ENCODE data around the gene OR4C3. TPM values are rescaled to one million over a fixed set of nuclear protein-coding genes. Genes with fewer than 3 reads are reported as not detected.
"Not testable (repeated sequence)": the region's sequence is repeated elsewhere in the genome, so short reads cannot be mapped to it uniquely, and the experiment has no call there.

OR4C3 gene
- total RNA-seq = not detected in 2 replicates

GRCh38 chr11:48324620-48325019, at the start of gene OR4C3:
OR4C3 (plus strand) TSS chr11:48324920; CDS start chr11:48325022, 102 bp downstream.
- POLR2A ChIA-PET; CTCF ChIA-PET; H3K36me3 Mint-ChIP-seq (ENCODE audit: low read depth); ATAC-seq (ENCODE audit: low read depth); H3K4me3 Mint-ChIP-seq; DNase-seq; H3K9me3 Mint-ChIP-seq; intact Hi-C loops (cut with micrococcal nuclease); H3K4me1 Mint-ChIP-seq; H3K27me3 Mint-ChIP-seq; H3K27ac Mint-ChIP-seq: not testable (repeated sequence)

DNA sequence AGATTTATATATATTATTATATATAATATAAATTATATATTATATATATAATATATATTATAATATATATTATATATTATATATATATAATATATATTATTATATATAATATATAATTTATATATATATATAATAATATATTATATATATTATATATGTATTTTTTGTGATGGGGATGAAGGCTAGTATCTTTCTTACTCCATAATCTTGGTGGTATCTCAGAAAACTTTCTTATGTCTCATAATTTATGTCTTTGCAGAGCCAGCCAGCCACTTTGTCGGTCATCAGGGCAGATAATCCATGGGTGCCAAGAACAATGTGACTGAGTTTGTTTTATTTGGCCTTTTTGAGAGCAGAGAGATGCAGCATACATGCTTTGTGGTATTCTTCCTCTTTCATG, 18.8 kb upstream of the OR4C3 start, which contains the start of gene OR4S1:
Gene OR4S1 (plus strand): TSS at position 301 of the 400 bp plus-strand sequence. CDS start 0 bp downstream, at position 301.
- DNase-seq (no peak), ATAC-seq (ENCODE audit: low read depth) (no peak)
- intact Hi-C loops (cut with micrococcal nuclease) = loop anchor here (10.0 kb wide), 1 partner anchor 371 kb away; no protein-coding TSS in a partner anchor
- POLR2A ChIA-PET = no interaction called here
- CTCF ChIA-PET = no interaction called here
- H3K27me3 Mint-ChIP-seq = peaks cover 13% of the 10 kb centered on the region
- H3K36me3 Mint-ChIP-seq (ENCODE audit: low read depth) = no peaks in the 10 kb centered on the region
- H3K27ac Mint-ChIP-seq = no peak within 1 kb of the TSS
- H3K9me3 Mint-ChIP-seq = peaks cover 2% of the 10 kb centered on the region
- TF ChIP-seq CTCF (IDR thresholded peaks at IDR 0.05) = no peak
- H3K4me3 Mint-ChIP-seq = no peak within 1 kb of the TSS
- H3K4me1 Mint-ChIP-seq = peaks cover 2% of the 10 kb centered on the region

DNA sequence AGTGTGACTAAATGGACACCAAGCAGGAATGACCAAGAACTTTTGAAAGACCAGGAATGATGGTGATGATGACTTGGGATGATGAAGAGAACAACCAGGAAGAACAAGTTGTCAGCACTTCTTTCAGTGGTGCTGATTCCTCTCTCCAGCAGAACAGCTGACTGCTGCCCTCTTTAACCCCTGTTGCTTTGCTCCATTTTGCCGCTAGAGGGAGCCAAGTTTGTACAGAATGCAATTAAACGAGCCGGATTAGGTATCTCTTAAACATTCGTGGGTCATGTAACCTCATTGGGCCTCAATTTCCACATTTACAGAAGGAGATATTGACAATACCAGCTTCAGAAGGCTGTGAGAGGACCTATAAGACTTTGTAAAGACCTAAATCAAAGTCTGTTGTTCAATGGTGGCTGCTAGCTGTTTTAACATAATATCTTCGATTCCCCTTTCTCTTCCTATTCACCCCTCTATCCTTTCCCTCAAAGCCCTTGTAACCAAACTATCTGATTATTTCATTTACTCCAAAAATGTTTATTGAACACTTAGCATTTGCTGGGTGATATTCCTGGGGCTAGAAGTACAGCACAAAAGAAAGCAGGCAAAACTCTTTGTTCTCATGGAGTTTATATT, 16.8 kb upstream of the OR4C3 start:
- ATAC-seq (ENCODE audit: low read depth) = peak; percentile 28
- peak; percentile 71 for TF ChIP-seq CTCF (IDR thresholded peaks at IDR 0.05)
- H3K4me1 Mint-ChIP-seq = peaks cover 2% of the 10 kb centered on the region
- H3K4me3 Mint-ChIP-seq = no peak overlapping the region
- no peak for DNase-seq
- ChIA-PET CTCF (interaction anchor here (0.6 to 1.4 kb wide), 5 partner anchors 25 to 446 kb away, joined by 3 to 5 read pairs (median 3); no protein-coding TSS in a partner anchor), POLR2A (no interaction called here)
- no peak overlapping the region for H3K27ac Mint-ChIP-seq
- no peaks in the 10 kb centered on the region for H3K36me3 Mint-ChIP-seq (ENCODE audit: low read depth)
- H3K27me3 Mint-ChIP-seq = peaks cover 12% of the 10 kb centered on the region
- H3K9me3 Mint-ChIP-seq = no peaks in the 10 kb centered on the region
- intact Hi-C loops (cut with micrococcal nuclease) = loop anchor here (10.0 kb wide), 1 partner anchor 373 kb away; no protein-coding TSS in a partner anchor

DNA sequence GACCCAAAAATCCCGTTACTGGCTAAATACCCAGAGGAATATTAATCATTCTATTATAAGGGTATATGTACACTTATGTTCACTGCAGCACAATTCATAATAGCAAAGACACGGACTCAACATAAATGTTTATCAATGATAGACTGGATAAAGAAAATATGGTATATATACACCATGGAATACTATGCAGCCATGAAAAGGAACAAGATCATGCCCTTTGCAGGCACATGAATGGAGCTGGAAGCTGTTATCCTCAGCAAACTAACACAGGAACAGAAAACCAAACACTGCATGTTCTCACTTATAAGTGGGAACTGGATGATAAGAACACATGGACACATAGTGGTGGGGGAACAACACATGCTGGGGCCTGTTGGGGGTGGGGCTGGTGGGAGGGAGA, 11.1 kb upstream of the OR4C3 start:
- H3K27ac Mint-ChIP-seq; DNase-seq; POLR2A ChIA-PET; intact Hi-C loops (cut with micrococcal nuclease); ATAC-seq (ENCODE audit: low read depth); H3K9me3 Mint-ChIP-seq; H3K4me3 Mint-ChIP-seq; H3K4me1 Mint-ChIP-seq; H3K36me3 Mint-ChIP-seq (ENCODE audit: low read depth); CTCF ChIA-PET; H3K27me3 Mint-ChIP-seq: not testable (repeated sequence)

DNA sequence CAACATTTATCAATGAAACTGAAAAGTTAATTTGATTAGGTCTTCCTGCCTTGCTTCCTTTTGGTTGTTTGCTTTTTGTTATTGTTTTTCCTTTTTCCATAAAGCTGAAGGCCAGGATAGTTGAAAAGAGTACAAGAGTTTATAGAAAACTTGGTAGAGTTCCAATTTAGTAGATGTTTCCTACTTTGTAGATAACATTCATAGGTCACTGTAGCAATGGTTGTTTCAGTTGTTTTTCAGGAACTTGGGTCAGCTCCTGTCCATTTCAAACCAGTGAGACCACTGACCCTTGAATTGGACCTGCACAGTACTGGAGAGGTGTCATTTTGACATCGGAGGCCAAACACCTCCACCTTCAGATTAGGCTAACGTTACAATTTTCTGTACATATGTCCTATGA, 4.9 kb upstream of the OR4C3 start:
- ATAC-seq (ENCODE audit: low read depth); H3K4me1 Mint-ChIP-seq; intact Hi-C loops (cut with micrococcal nuclease); H3K27me3 Mint-ChIP-seq; DNase-seq; CTCF ChIA-PET; H3K27ac Mint-ChIP-seq; H3K9me3 Mint-ChIP-seq; H3K4me3 Mint-ChIP-seq; H3K36me3 Mint-ChIP-seq (ENCODE audit: low read depth); POLR2A ChIA-PET: not testable (repeated sequence)

DNA sequence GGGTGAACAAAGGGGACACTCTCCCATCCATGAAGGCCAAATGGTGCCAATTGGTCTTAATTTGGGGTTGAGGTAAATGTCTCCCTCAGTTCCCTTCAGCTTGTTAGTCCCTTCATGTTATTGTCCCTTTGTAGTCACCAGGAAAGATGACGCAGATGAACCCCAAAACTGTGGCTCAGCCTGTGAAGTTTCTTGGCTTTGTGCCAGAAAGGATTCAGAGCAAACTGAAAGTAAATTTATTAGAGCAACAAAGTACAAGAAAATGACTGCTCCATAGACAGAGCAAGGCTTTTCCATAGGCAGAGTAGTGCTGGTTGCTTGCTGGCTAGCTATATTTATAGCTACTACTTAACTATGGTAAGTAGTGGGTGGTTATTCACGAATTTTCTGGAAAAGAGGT, 16.7 kb downstream of the OR4C3 start:
- Mint-ChIP-seq H3K4me1 (no peaks in the 10 kb centered on the region), H3K4me3 (no peak overlapping the region), H3K27ac (no peak overlapping the region), H3K36me3 (ENCODE audit: low read depth) (no peaks in the 10 kb centered on the region), H3K9me3 (peaks cover 3% of the 10 kb centered on the region), H3K27me3 (no peaks in the 10 kb centered on the region)
- DNase-seq = no peak
- TF ChIP-seq CTCF (IDR thresholded peaks at IDR 0.05) = no peak
- ChIA-PET POLR2A (no interaction called here), CTCF (no interaction called here)
- ATAC-seq (ENCODE audit: low read depth) = no peak
- intact Hi-C loops (cut with micrococcal nuclease) = no loop called here

- H3K27me3 Mint-ChIP-seq; CTCF ChIA-PET; POLR2A ChIA-PET; intact Hi-C loops (cut with micrococcal nuclease); H3K9me3 Mint-ChIP-seq; H3K4me3 Mint-ChIP-seq; ATAC-seq (ENCODE audit: low read depth); H3K27ac Mint-ChIP-seq; DNase-seq; H3K36me3 Mint-ChIP-seq (ENCODE audit: low read depth); H3K4me1 Mint-ChIP-seq: not testable (repeated sequence)
Observed at GRCh38 chr11:48342505-48342904, 17.8 kb downstream of the OR4C3 start.

DNA sequence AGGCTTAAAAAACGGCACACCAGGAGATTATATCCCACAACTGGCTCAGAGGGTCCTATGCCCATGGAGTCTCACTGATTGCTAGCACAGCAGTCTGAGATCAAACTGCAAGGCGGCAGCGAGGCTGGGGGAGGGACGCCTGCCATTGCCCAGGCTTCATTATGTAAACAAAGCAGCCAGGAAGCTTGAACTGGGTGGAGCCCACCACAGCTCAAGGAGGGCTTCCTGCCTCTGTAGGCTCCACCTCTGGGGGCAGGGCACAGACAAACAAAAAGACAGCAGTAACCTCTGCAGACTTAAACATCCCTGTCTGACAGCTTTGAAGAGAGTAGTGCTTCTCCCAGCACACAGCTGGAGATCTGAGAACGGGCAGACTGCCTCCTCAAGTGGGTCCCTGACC, 21.6 kb downstream of the OR4C3 start:
- H3K27me3 Mint-ChIP-seq; POLR2A ChIA-PET; intact Hi-C loops (cut with micrococcal nuclease); H3K36me3 Mint-ChIP-seq (ENCODE audit: low read depth); ATAC-seq (ENCODE audit: low read depth); H3K9me3 Mint-ChIP-seq; DNase-seq; CTCF ChIA-PET; H3K4me3 Mint-ChIP-seq; H3K4me1 Mint-ChIP-seq; H3K27ac Mint-ChIP-seq: not testable (repeated sequence)

Data from activated B cell treated with CpG ODN at 0.5 μM for 24 hours (primary cell).